PFSK-1 (cell line): ENCODE data around the gene EXD3.

Experiments
- FOXP2 ChIP-seq: optimal IDR thresholded peaks from 2 replicates; pipeline ENCODE3; 2011; ENCODE audit warnings: borderline replicate concordance, control low read depth, inconsistent platforms; ENCODE audit not compliant: insufficient read depth; ENCODE audit errors: extremely low read length, extremely low read depth
- POLR2AphosphoS5 ChIP-seq: IDR thresholded peaks from 2 replicates; pipeline ENCODE4 v1.6.1; 2012; ENCODE audit warnings: low read depth, mild to moderate bottlenecking, control low read depth, low read length, moderate library complexity
- SIN3A ChIP-seq: IDR thresholded peaks from 2 replicates; pipeline ENCODE4 v1.6.1; 2012; ENCODE audit warnings: mild to moderate bottlenecking, low read length, moderate library complexity, borderline replicate concordance; ENCODE audit not compliant: insufficient read depth
- TAF1 ChIP-seq: IDR thresholded peaks from 2 replicates; pipeline ENCODE4 v1.6.1; 2012; ENCODE audit warnings: low read length, control low read depth, borderline replicate concordance; ENCODE audit not compliant: insufficient read depth
- TF ChIP-seq, protein P1 (sequence below), 2 experiments: IDR thresholded peaks; 2 replicates each; pipeline versions ENCODE4 v1.6.1 to v1.8.0; 2011 to 2012; ENCODE audit warnings: low read depth in 2 of 2, low read length in 2 of 2, control low read depth in 1 of 2, inconsistent platforms in 1 of 2, mild to moderate bottlenecking in 1 of 2, moderate library complexity in 1 of 2; ENCODE audit not compliant: insufficient read depth in 1 of 2

DNA sequence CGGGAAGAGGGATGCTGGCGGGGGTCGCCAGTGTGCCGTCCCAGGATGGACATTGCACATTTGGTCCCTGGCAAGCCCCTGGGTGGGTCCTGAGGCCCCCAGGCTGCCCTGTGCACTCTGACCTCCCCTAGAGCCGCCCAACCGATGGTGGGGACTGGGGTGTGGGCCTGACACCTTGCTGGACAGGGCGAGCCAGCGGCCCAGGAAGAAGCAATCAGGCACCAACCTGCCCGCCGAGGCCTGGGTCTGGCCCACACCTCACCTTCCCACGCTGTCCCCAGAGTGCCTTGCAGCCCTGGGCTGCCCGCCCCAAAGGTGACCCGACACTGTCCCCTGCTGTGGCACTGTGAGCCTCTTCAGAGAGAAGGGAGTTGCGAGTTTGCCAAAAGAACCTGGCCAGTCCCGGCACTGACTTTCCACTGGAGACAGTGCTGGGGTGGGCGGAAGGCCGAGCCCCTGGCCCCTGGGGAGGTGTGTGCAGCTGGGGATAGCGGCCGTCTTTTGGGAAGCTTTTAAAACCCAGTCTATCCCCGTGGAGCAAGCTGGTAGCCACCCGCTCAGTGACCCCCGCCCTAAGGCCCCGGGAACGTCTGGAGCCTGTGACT, 108.9 kb downstream of the EXD3 start:
- TF ChIP-seq TAF1 (no peak), POLR2AphosphoS5 (no peak), SIN3A (no peak), FOXP2 (no peak)
- TF ChIP-seq, protein P1, sequence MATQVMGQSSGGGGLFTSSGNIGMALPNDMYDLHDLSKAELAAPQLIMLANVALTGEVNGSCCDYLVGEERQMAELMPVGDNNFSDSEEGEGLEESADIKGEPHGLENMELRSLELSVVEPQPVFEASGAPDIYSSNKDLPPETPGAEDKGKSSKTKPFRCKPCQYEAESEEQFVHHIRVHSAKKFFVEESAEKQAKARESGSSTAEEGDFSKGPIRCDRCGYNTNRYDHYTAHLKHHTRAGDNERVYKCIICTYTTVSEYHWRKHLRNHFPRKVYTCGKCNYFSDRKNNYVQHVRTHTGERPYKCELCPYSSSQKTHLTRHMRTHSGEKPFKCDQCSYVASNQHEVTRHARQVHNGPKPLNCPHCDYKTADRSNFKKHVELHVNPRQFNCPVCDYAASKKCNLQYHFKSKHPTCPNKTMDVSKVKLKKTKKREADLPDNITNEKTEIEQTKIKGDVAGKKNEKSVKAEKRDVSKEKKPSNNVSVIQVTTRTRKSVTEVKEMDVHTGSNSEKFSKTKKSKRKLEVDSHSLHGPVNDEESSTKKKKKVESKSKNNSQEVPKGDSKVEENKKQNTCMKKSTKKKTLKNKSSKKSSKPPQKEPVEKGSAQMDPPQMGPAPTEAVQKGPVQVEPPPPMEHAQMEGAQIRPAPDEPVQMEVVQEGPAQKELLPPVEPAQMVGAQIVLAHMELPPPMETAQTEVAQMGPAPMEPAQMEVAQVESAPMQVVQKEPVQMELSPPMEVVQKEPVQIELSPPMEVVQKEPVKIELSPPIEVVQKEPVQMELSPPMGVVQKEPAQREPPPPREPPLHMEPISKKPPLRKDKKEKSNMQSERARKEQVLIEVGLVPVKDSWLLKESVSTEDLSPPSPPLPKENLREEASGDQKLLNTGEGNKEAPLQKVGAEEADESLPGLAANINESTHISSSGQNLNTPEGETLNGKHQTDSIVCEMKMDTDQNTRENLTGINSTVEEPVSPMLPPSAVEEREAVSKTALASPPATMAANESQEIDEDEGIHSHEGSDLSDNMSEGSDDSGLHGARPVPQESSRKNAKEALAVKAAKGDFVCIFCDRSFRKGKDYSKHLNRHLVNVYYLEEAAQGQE (IDR thresholded peaks at IDR 0.05; ENCODE audit: insufficient read depth in 1 of 2, low read depth in 2 of 2, low read length in 2 of 2): no peak
